Neural cell (in vitro differentiated cells): ENCODE measurements around the gene LRIT3. TPM values are rescaled to one million over a fixed set of nuclear protein-coding genes. Genes with fewer than 3 reads are reported as not detected.

ENCODE experiments used
- H2AFZ ChIP-seq: fragments of 200-600, 300-800 bp; sonication (generic), shearing (Covaris generic); 2 replicates; pipeline ENCODE4 v1.6.0; 2014; ENCODE audit warnings: low read depth, mild to moderate bottlenecking, antibody characterized with exemption, low read length, moderate library complexity
- H3F3A ChIP-seq: fragments of 200-600 bp; shearing (Covaris generic); 2 replicates; pipeline ENCODE4 v1.6.1; 2016; ENCODE audit warnings: mild to moderate bottlenecking, moderate library complexity, mixed read lengths, antibody characterized with exemption, low read length; ENCODE audit not compliant: insufficient read depth, poor library complexity, severe bottlenecking
- H3K27ac ChIP-seq: fragments of 200-600, 300-800 bp; sonication (generic), shearing (Covaris generic); 2 replicates; pipeline ENCODE4 v1.5.1; 2014; ENCODE audit warnings: mild to moderate bottlenecking, low read length, moderate library complexity
- H3K27me3 ChIP-seq: fragments of 300-800, 200-600 bp; sonication (generic), shearing (Covaris generic); 2 replicates; pipeline ENCODE4 v1.6.0; 2014; ENCODE audit warnings: mild to moderate bottlenecking, low read depth, low read length, moderate library complexity; ENCODE audit not compliant: insufficient read depth
- H3K36me3 ChIP-seq: fragments of 300-800, 200-600 bp; sonication (generic), shearing (Covaris generic); 2 replicates; pipeline ENCODE4 v1.5.1; 2014; ENCODE audit warnings: mild to moderate bottlenecking, antibody characterized with exemption, low read length, moderate library complexity; ENCODE audit not compliant: insufficient read depth
- H3K4me2 ChIP-seq: fragments of 300-800, 200-600 bp; sonication (generic), shearing (Covaris generic); 2 replicates; pipeline ENCODE4 v1.6.0; 2014; ENCODE audit warnings: mild to moderate bottlenecking, low read length
- H3K4me3 ChIP-seq: fragments of 300-800, 200-600 bp; sonication (generic), shearing (Covaris generic); 2 replicates; pipeline ENCODE4 v1.5.1; 2014; ENCODE audit warnings: mild to moderate bottlenecking, low read length, moderate library complexity
- H3K79me2 ChIP-seq: fragments of 200-600 bp; shearing (Covaris generic); replicated peaks from 2 replicates; pipeline ENCODE4 v1.6.0; 2014; ENCODE audit warnings: mild to moderate bottlenecking, low read length, moderate library complexity; ENCODE audit not compliant: insufficient read depth
- H3K9ac ChIP-seq: fragments of 300-800, 200-600 bp; sonication (generic), shearing (Covaris generic); 2 replicates; pipeline ENCODE4 v1.6.1; 2016; ENCODE audit warnings: mild to moderate bottlenecking, low read length, mixed read lengths
- H3K9me2 ChIP-seq: fragments of 200-600 bp; shearing (Covaris generic); 2 replicates; pipeline ENCODE4 v1.6.1; 2016; ENCODE audit warnings: mild to moderate bottlenecking, low read length, mixed read lengths; ENCODE audit not compliant: insufficient read depth
- H3K9me3 ChIP-seq: fragments of 200-600, 300-800 bp; sonication (generic), shearing (Covaris generic); 2 replicates; pipeline ENCODE4 v1.6.1; 2016; ENCODE audit warnings: mild to moderate bottlenecking, mixed run types, low read length, moderate library complexity, mixed read lengths
- H4K20me1 ChIP-seq: fragments of 200-600 bp; shearing (Covaris generic); 2 replicates; pipeline ENCODE4 v1.6.1; 2016; ENCODE audit warnings: mild to moderate bottlenecking, mixed run types; ENCODE audit not compliant: insufficient read depth
- EP300 ChIP-seq: fragments of 450-650 bp; conservative IDR thresholded peaks from 2 replicates; pipeline ENCODE4 v1.6.1; 2014; ENCODE audit warnings: antibody characterized with exemption, mild to moderate bottlenecking, moderate library complexity; ENCODE audit not compliant: poor library complexity, severe bottlenecking
- EZH2 ChIP-seq: fragments of 200-600, 300-800 bp; shearing (Covaris generic), sonication (generic); IDR thresholded peaks from 2 replicates; pipeline ENCODE4 v1.6.1; 2014; ENCODE audit warnings: antibody characterized with exemption, low read length, borderline replicate concordance, mild to moderate bottlenecking; ENCODE audit not compliant: insufficient read depth, poor library complexity, severe bottlenecking
- MXI1 ChIP-seq: fragments of 450-650 bp; conservative IDR thresholded peaks from 2 replicates; pipeline ENCODE4 v1.6.1; 2014; ENCODE audit warnings: antibody characterized with exemption, mild to moderate bottlenecking; ENCODE audit not compliant: poor library complexity, severe bottlenecking
- POLR2AphosphoS5 ChIP-seq: IDR thresholded peaks from 2 replicates; pipeline ENCODE4 v1.6.1; 2012
- RAD21 ChIP-seq: fragments of 450-650 bp; conservative IDR thresholded peaks from 2 replicates; pipeline ENCODE4 v1.6.1; 2014; ENCODE audit warnings: antibody characterized with exemption, mild to moderate bottlenecking, moderate library complexity
- SMC3 ChIP-seq: fragments of 450-650 bp; conservative IDR thresholded peaks from 2 replicates; pipeline ENCODE4 v1.6.1; 2014; ENCODE audit warnings: antibody characterized with exemption, mild to moderate bottlenecking, moderate library complexity; ENCODE audit not compliant: poor library complexity
- TAF1 ChIP-seq: IDR thresholded peaks from 2 replicates; pipeline ENCODE4 v1.6.1; 2012; ENCODE audit warnings: low read depth
- polyA plus RNA-seq: library from polyadenylated mRNA; depleted of rRNA; stranded (reverse); fragments of >200 nt; gene quantifications from 2 replicates; pipeline ENCODE4 v1.2.3, GENCODE V29; 2014
- TF ChIP-seq, protein P1 (sequence below): fragments of 450-650 bp; IDR thresholded peaks from 2 replicates; pipeline ENCODE4 v1.5.1; 2014; ENCODE audit warnings: antibody characterized with exemption, mild to moderate bottlenecking, moderate library complexity; ENCODE audit not compliant: poor library complexity, severe bottlenecking
- TF ChIP-seq, protein P2 (sequence below): IDR thresholded peaks from 2 replicates; pipeline ENCODE4 v1.6.1; 2012; ENCODE audit warnings: borderline replicate concordance

Gene LRIT3
- polyA plus RNA-seq, 1 donor from 2014 or later: 0.33 TPM

DNA sequence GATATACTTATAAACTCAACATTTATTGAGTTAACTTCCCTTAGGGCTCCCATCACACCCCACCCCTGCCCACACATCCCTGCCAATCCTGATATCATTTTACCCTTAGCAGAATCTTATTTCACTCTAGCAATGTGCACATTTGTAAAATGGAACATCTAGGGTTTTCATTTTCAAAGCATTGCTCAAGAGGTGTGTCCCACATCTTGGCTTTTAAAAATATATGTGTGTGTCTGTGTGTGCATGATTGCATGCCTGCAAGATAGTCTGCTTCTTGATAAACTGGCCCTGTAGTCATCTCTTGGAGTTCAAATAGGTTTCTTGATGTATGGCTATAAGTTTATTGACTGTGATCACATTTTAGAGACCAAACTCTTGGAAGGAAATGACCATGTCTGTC, 38.4 kb downstream of the LRIT3 start:
- TF ChIP-seq TAF1 (no peak), EP300 (no peak), EZH2 (no peak), SMC3 (no peak), RAD21 (no peak), POLR2AphosphoS5 (no peak), MXI1 (no peak)
- TF ChIP-seq, protein P1, sequence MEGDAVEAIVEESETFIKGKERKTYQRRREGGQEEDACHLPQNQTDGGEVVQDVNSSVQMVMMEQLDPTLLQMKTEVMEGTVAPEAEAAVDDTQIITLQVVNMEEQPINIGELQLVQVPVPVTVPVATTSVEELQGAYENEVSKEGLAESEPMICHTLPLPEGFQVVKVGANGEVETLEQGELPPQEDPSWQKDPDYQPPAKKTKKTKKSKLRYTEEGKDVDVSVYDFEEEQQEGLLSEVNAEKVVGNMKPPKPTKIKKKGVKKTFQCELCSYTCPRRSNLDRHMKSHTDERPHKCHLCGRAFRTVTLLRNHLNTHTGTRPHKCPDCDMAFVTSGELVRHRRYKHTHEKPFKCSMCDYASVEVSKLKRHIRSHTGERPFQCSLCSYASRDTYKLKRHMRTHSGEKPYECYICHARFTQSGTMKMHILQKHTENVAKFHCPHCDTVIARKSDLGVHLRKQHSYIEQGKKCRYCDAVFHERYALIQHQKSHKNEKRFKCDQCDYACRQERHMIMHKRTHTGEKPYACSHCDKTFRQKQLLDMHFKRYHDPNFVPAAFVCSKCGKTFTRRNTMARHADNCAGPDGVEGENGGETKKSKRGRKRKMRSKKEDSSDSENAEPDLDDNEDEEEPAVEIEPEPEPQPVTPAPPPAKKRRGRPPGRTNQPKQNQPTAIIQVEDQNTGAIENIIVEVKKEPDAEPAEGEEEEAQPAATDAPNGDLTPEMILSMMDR: no peak
- TF ChIP-seq, protein P2, sequence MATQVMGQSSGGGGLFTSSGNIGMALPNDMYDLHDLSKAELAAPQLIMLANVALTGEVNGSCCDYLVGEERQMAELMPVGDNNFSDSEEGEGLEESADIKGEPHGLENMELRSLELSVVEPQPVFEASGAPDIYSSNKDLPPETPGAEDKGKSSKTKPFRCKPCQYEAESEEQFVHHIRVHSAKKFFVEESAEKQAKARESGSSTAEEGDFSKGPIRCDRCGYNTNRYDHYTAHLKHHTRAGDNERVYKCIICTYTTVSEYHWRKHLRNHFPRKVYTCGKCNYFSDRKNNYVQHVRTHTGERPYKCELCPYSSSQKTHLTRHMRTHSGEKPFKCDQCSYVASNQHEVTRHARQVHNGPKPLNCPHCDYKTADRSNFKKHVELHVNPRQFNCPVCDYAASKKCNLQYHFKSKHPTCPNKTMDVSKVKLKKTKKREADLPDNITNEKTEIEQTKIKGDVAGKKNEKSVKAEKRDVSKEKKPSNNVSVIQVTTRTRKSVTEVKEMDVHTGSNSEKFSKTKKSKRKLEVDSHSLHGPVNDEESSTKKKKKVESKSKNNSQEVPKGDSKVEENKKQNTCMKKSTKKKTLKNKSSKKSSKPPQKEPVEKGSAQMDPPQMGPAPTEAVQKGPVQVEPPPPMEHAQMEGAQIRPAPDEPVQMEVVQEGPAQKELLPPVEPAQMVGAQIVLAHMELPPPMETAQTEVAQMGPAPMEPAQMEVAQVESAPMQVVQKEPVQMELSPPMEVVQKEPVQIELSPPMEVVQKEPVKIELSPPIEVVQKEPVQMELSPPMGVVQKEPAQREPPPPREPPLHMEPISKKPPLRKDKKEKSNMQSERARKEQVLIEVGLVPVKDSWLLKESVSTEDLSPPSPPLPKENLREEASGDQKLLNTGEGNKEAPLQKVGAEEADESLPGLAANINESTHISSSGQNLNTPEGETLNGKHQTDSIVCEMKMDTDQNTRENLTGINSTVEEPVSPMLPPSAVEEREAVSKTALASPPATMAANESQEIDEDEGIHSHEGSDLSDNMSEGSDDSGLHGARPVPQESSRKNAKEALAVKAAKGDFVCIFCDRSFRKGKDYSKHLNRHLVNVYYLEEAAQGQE: no peak
- H3K9ac ChIP-seq: no peak overlapping the region
- no peaks in the 10 kb centered on the region for H3K27me3 ChIP-seq
- H3K27ac ChIP-seq: no peak overlapping the region
- H3K4me2 ChIP-seq: no peak overlapping the region
- H4K20me1 ChIP-seq: no peaks in the 10 kb centered on the region
- H3K4me3 ChIP-seq: no peak overlapping the region
- H3K79me2 ChIP-seq: no peaks in the 10 kb centered on the region
- H3K9me2 ChIP-seq: no peaks in the 10 kb centered on the region
- H2AFZ ChIP-seq: no peak overlapping the region
- H3K36me3 ChIP-seq: no peaks in the 10 kb centered on the region
- H3K9me3 ChIP-seq: no peaks in the 10 kb centered on the region
- H3F3A ChIP-seq: no peaks in the 10 kb centered on the region

DNA sequence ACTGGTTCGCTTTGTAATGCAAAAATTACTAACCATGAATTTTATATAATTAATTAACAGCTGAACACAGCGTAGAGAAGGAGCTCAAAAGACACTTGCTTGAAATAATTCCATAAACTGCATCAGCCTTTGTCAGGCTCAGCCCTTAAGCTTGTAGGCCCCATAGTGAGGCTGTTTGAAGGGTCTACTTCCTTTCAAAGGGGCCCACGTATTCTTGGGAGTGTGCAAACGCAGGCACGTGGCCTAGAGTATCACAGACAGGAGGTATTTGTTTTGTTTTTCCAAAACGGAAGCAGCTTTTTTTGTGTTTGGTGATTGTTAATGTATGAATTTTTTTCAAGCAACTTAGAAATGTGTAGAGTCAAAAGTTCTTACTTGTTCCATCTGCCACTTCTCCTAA, 39.2 kb downstream of the LRIT3 start:
- TF ChIP-seq EZH2 (no peak), MXI1 (no peak), EP300 (no peak), SMC3 (no peak), POLR2AphosphoS5 (no peak), TAF1 (no peak)
- TF ChIP-seq, protein P2: no peak
- TF ChIP-seq, protein P1: no peak
- no peaks in the 10 kb centered on the region for H3K9me3 ChIP-seq
- H3K9me2 ChIP-seq: no peaks in the 10 kb centered on the region
- H3K27me3 ChIP-seq: no peaks in the 10 kb centered on the region
- H3K4me2 ChIP-seq: no peak overlapping the region
- H3K27ac ChIP-seq: no peak overlapping the region
- no peak overlapping the region for H2AFZ ChIP-seq
- no peaks in the 10 kb centered on the region for H3K79me2 ChIP-seq
- H3K9ac ChIP-seq: no peak overlapping the region
- H3K36me3 ChIP-seq: no peaks in the 10 kb centered on the region
- H3K4me3 ChIP-seq: no peak overlapping the region
- no peaks in the 10 kb centered on the region for H3F3A ChIP-seq
- H4K20me1 ChIP-seq: no peaks in the 10 kb centered on the region
